Suprapubic skin (tissue), 3 donors: ENCODE data around the gene AATF.

Experiments used
- CTCF ChIP-seq, 2 donors: fragments of 200-600 bp in 1 of 2; fragments of 450-650 bp in 1 of 2; sonication (generic) in 1 of 2; IDR thresholded peaks; one replicate each; pipeline ENCODE4 v1.5.1; 2016 to 2019; ENCODE audit warnings: antibody characterized with exemption in 2 of 2, mild to moderate bottlenecking in 1 of 2, moderate library complexity in 1 of 2
- EP300 ChIP-seq: sonication (generic); formaldehyde crosslinking; IDR thresholded peaks from one replicate; pipeline ENCODE4 v1.6.1; 2017; ENCODE audit warnings: antibody characterized with exemption
- POLR2A ChIP-seq, 2 donors: fragments of 450-650 bp; IDR thresholded peaks; one replicate each; pipeline ENCODE4 v1.6.1; 2017; ENCODE audit warnings: antibody characterized with exemption in 2 of 2, mild to moderate bottlenecking in 2 of 2, moderate library complexity in 2 of 2

- TF ChIP-seq POLR2A (IDR thresholded peaks at IDR 0.05) (no peak), CTCF (IDR thresholded peaks at IDR 0.05) (no peak), EP300 (no peak)
Observed at GRCh38 chr17:36923814-36924221, 24.9 kb upstream of the AATF start.
